Prostate gland (tissue), 2 donors: ENCODE results near the gene TMEM116. TPM values are rescaled to one million over a fixed set of nuclear protein-coding genes. Genes with fewer than 3 reads are reported as not detected.
"Not testable (repeated sequence)": the region's sequence is repeated elsewhere in the genome, so short reads cannot be mapped to it uniquely, and the experiment has no call there.

Experiments used
- DNase-seq: peaks from one replicate; pipeline ENCODE4 v3.0.0-alpha.2; 2019; ENCODE audit warnings: low spot score
- H3K27ac ChIP-seq, 2 donors: fragments of 200-600 bp; sonication (generic); 2 replicates each; pipeline ENCODE4 v1.5.1; 2017 to 2019
- H3K27me3 ChIP-seq: fragments of 200-600 bp; sonication (generic); replicated peaks from 2 replicates; pipeline ENCODE4 v1.5.1; 2019; ENCODE audit not compliant: insufficient read depth
- H3K36me3 ChIP-seq, 2 donors: fragments of 200-600 bp; sonication (generic); 1 replicate in 1 of 2; 2 replicates in 1 of 2; pipeline versions ENCODE4 v1.5.1 to v1.8.1; 2017 to 2019
- H3K4me1 ChIP-seq: fragments of 200-600 bp; sonication (generic); replicated peaks from 2 replicates; pipeline ENCODE4 v1.5.1; 2019
- H3K4me3 ChIP-seq, 2 donors: fragments of 200-600 bp; sonication (generic); 2 replicates each; pipeline ENCODE4 v1.5.1; 2017 to 2019
- H3K9me3 ChIP-seq: fragments of 200-600 bp; sonication (generic); 2 replicates; pipeline ENCODE4 v1.5.1; 2017
- POLR2A ChIP-seq: fragments of 450-650 bp; IDR thresholded peaks from one replicate; pipeline ENCODE4 v1.6.1; 2016; ENCODE audit warnings: antibody characterized with exemption, mild to moderate bottlenecking
- POLR2AphosphoS5 ChIP-seq: sonication (generic); formaldehyde crosslinking; IDR thresholded peaks from one replicate; pipeline ENCODE4 v1.6.1; 2017; ENCODE audit warnings: antibody characterized with exemption
- WGBS: methylation state at CpG from one replicate; pipeline ENCODE4 v1.1.5; 2018; 5-methylcytosine and 5-hydroxymethylcytosine counted together
- intact Hi-C: fragments of 100-400 bp; cut with DNase I; formaldehyde crosslinking; loops from one replicate; pipeline ENCODE4 v1.14.2; 2022
- total RNA-seq, 2 donors: library from RNA; depleted of rRNA; stranded (reverse); fragments of >200 nt; gene quantifications; one replicate each; pipeline ENCODE4 v1.1.0, GENCODE V29; 2016
- TF ChIP-seq, protein P1 (sequence below), 4 experiments: fragments of 200-600 bp in 2 of 4; fragments of 450-650 bp in 2 of 4; sonication (generic) in 2 of 4; IDR thresholded peaks; 1 replicate in 3 of 4; 2 replicates in 1 of 4; pipeline ENCODE4 v1.5.1; 2016 to 2019; ENCODE audit warnings: antibody characterized with exemption in 4 of 4, mild to moderate bottlenecking in 2 of 4, moderate library complexity in 2 of 4

The TMEM116 gene
- total RNA-seq, 2 donors from 2014 or later: 5.5 to 16.8 TPM

DNA sequence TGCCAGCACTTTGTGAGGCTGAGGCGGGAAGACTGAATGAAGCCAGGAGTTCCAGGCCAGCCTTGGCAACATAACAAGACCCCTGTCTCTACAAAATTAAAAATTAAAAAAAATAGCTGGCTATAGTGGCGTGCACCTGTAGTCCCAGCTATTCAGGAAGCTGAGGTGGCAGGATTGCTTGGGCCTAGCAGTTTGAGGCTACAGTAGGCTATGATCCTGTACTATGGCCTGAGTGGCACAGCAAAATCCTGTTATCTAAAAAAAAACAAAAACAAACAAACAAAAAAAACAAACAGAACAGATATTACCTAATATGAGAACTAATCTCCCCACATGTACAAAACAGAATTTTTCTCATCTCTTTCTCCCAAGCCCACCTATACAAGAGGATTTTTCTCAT lies 15.7 kb downstream of the TMEM116 start:
- Histone ChIP-seq H3K9me3 (no peaks in the 10 kb centered on the region), H3K36me3 (no peaks in the 10 kb centered on the region), H3K4me3 (no peak overlapping the region), H3K27ac (no peak overlapping the region), H3K27me3 (no peaks in the 10 kb centered on the region), H3K4me1 (no peaks in the 10 kb centered on the region)
- 96% methylated on average over 2 of the region's 2 CpGs for WGBS
- intact Hi-C loops: no loop called here
- TF ChIP-seq POLR2A: no peak
- DNase-seq: no peak

DNA sequence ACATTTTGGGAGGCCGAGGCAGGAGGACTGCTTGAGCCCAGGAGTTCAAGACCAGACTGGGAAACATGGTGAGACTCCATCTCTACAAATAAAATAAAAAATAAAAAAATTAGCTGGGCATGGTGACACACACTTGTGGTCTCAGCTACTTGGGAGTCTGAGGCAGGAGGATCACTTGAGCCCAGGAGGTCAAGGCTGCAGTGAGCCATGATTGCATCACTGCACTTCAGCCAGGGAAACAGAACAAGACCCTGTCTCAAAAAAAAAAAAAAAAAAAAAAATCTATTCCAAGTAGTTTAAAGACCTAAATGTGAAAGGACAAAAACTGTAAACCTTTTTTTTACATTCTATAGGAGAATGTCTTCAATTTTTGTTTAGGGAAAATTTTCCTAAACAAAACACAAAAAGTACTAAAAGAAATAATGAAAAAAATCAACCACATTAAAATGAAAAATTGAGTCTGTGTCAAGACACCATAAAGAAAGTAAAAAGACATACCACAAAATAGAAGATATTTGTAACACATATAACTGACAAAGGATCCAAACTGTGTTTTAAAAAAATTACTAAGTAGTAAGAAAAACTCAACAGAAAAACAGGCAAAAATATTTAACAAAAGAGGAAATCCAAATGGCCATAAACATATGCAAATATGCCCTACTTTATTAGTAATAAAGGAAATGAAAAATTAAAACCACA lies 17.0 kb downstream of the TMEM116 start:
- H3K4me1 ChIP-seq: no peaks in the 10 kb centered on the region
- 100% methylated on average over 1 of the region's 1 CpG for WGBS
- intact Hi-C loops: no loop called here
- no peak for DNase-seq
- no peaks in the 10 kb centered on the region for H3K27me3 ChIP-seq
- H3K36me3 ChIP-seq: no peaks in the 10 kb centered on the region
- TF ChIP-seq POLR2AphosphoS5 (no peak), POLR2A (no peak)
- TF ChIP-seq, protein P1, sequence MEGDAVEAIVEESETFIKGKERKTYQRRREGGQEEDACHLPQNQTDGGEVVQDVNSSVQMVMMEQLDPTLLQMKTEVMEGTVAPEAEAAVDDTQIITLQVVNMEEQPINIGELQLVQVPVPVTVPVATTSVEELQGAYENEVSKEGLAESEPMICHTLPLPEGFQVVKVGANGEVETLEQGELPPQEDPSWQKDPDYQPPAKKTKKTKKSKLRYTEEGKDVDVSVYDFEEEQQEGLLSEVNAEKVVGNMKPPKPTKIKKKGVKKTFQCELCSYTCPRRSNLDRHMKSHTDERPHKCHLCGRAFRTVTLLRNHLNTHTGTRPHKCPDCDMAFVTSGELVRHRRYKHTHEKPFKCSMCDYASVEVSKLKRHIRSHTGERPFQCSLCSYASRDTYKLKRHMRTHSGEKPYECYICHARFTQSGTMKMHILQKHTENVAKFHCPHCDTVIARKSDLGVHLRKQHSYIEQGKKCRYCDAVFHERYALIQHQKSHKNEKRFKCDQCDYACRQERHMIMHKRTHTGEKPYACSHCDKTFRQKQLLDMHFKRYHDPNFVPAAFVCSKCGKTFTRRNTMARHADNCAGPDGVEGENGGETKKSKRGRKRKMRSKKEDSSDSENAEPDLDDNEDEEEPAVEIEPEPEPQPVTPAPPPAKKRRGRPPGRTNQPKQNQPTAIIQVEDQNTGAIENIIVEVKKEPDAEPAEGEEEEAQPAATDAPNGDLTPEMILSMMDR (IDR thresholded peaks at IDR 0.05): no peak
- H3K27ac ChIP-seq: no peak overlapping the region
- H3K9me3 ChIP-seq: no peaks in the 10 kb centered on the region
- H3K4me3 ChIP-seq: no peak overlapping the region

DNA sequence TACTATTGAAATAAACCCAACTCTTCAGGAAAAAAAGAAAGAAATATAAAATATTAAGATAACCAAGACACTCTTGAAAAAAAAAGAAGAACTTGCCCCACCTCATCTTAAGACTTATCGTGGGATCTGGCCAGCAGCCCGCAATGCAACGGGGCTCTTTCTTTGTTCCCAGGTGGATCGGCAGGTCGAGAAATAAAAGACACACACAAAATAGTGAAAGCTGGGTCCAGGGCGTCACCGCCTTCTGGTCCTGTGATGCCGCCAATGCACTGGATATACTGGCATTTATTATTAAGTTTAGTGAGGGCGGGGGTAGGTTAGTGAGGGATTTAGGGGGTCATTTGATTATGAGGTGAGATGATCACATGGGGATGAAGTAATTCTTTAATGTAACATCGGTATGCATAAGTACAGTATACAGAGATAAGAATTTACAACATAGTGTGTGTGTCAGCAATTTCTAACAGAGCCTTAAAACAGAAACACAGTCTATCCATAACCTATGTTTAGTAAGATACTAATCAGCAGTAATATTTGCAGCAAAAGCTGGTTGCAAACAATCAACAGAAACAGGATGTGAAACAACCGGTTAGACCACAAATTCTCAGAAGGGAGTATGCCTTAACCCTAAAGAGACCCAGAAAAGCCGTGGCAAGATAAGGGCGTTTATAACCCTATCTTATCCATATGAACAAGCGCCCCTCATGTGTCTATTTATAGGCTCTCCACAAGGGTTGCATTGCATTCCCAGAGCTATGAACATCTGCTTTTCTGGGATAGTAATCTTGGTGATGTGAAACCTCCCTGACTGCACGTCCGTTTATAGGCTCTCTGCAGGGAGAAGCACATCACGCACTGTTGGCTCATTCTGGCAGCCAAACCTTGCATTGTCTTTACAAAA lies 18.5 kb downstream of the TMEM116 start:
- H3K4me1 ChIP-seq, H3K36me3 ChIP-seq, H3K9me3 ChIP-seq, H3K27me3 ChIP-seq, intact Hi-C loops, DNase-seq, H3K27ac ChIP-seq: not testable (repeated sequence)
- H3K4me3 ChIP-seq: peak overlapping the region; percentile 1 to 4
- 36% methylated on average over 17 of the region's 17 CpGs for WGBS

DNA sequence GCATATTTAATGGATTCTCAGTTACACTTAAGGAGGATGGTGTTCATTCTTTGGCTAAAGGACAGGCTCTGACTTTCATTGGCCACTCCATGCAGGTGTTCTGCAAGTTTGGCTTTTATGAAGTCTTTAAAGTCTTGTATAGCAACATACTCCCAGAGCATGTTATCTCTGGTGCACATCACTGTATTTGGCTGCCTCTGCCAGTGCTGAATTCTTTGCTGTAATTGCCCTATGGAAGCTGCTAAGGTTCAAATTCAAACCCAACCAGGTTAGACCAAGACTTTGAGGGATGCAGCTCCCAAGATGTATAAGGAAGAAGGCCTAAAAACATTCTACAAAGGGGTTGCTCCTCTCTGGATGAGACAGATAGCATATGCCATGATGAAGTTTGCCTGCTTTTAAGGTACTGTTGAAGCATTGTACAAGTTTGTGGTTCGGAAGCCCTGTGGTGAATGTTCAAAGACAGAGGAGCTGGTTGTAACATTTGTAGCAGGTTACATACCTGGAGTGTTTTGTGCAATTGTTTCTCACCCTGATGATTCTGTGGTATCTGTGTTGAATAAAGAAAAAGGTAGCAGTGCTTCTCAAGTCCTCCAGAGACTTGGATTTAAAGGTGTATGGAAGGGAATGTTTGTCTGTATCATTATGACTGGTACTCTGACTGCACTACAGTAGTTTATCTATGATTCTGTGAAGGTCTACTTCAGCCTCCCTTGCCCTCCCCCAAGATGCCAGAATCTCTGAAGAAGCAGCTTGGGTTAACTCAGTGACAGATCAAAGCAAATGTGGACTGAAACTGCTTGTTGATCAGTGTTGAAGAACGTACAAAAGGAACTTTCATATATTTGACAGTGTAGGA lies 19.4 kb downstream of the TMEM116 start:
- WGBS: 72% methylated on average over 2 of the region's 2 CpGs
- DNase-seq: no peak
- no peaks in the 10 kb centered on the region for H3K4me1 ChIP-seq
- H3K27me3 ChIP-seq: no peaks in the 10 kb centered on the region
- H3K27ac ChIP-seq: no peak overlapping the region
- TF ChIP-seq POLR2A: no peak
- TF ChIP-seq, protein P1 (IDR thresholded peaks at IDR 0.05): no peak
- TF ChIP-seq POLR2AphosphoS5: no peak
- no peaks in the 10 kb centered on the region for H3K9me3 ChIP-seq
- peak overlapping the region in 1 of 2 donors; percentile 4 for H3K4me3 ChIP-seq
- H3K36me3 ChIP-seq: no peaks in the 10 kb centered on the region
- intact Hi-C loops: no loop called here

DNA sequence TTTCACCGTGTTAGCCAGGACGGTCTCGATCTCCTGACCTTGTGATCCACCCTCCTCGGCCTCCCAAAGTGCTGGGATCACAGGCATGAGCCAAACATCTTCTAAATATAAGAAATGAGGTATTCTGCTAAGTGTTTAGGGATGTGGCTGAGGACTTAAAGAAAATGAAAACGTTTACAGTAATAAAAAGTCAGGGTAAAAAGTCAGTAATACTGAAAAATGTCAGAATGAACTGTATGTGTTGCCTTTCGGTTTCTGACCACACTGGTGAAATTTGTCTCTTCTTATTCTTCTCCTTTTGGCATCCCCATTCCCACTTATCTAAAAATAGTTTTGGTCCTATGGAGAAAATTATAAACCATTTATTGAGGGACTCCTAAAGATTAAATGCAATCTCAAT lies 20.5 kb downstream of the TMEM116 start:
- Histone ChIP-seq H3K9me3 (no peaks in the 10 kb centered on the region), H3K4me1 (no peaks in the 10 kb centered on the region), H3K4me3 (no peak overlapping the region), H3K27ac (no peak overlapping the region), H3K36me3 (no peaks in the 10 kb centered on the region), H3K27me3 (no peaks in the 10 kb centered on the region)
- WGBS: 81% methylated on average over 6 of the region's 6 CpGs
- intact Hi-C loops: no loop called here
- no peak for DNase-seq
- TF ChIP-seq, protein P1 (IDR thresholded peaks at IDR 0.05): no peak
- TF ChIP-seq POLR2A (no peak), POLR2AphosphoS5 (no peak)
